IMR-90 (cell line): ENCODE results near the gene PEAK1.

Experiments used
- BHLHE40 ChIP-seq: fragments of 150-350 bp; IDR thresholded peaks from 2 replicates; pipeline ENCODE4 v1.6.1; 2016; ENCODE audit warnings: mild to moderate bottlenecking, low read depth, low read length
- MAZ ChIP-seq: IDR thresholded peaks from 2 replicates; pipeline ENCODE4 v1.6.1; 2012; ENCODE audit warnings: low read depth, mild to moderate bottlenecking, low read length, improper control_type of control experiment, moderate library complexity, borderline replicate concordance
- POLR2A ChIP-seq: IDR thresholded peaks from 2 replicates; pipeline ENCODE4 v1.6.1; 2012; ENCODE audit warnings: mild to moderate bottlenecking, low read depth, low read length
- RAD21 ChIP-seq: IDR thresholded peaks from 2 replicates; pipeline ENCODE4 v1.6.1; 2012; ENCODE audit warnings: low read length, improper control_type of control experiment
- RCOR1 ChIP-seq: IDR thresholded peaks from 2 replicates; pipeline ENCODE4 v1.6.1; 2012; ENCODE audit warnings: mild to moderate bottlenecking, low read length, improper control_type of control experiment; ENCODE audit not compliant: insufficient replicate concordance
- RFX5 ChIP-seq: IDR thresholded peaks from 2 replicates; pipeline ENCODE4 v1.8.0; 2012; ENCODE audit warnings: low read depth, mild to moderate bottlenecking, low read length, moderate library complexity
- SMC3 ChIP-seq: fragments of 150-350 bp; IDR thresholded peaks from 2 replicates; pipeline ENCODE4 v1.6.1; 2016; ENCODE audit warnings: low read depth, mild to moderate bottlenecking, antibody characterized with exemption, low read length, moderate library complexity
- TF ChIP-seq, protein P1 (sequence below): conservative IDR thresholded peaks from 2 replicates; pipeline ENCODE4 v1.5.1; 2012; ENCODE audit warnings: mild to moderate bottlenecking, low read depth, low read length, improper control_type of control experiment

GRCh38 chr15:77349666-77350065 lies 70.2 kb downstream of the PEAK1 start:
- TF ChIP-seq, protein P1, sequence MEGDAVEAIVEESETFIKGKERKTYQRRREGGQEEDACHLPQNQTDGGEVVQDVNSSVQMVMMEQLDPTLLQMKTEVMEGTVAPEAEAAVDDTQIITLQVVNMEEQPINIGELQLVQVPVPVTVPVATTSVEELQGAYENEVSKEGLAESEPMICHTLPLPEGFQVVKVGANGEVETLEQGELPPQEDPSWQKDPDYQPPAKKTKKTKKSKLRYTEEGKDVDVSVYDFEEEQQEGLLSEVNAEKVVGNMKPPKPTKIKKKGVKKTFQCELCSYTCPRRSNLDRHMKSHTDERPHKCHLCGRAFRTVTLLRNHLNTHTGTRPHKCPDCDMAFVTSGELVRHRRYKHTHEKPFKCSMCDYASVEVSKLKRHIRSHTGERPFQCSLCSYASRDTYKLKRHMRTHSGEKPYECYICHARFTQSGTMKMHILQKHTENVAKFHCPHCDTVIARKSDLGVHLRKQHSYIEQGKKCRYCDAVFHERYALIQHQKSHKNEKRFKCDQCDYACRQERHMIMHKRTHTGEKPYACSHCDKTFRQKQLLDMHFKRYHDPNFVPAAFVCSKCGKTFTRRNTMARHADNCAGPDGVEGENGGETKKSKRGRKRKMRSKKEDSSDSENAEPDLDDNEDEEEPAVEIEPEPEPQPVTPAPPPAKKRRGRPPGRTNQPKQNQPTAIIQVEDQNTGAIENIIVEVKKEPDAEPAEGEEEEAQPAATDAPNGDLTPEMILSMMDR = no peak
- TF ChIP-seq POLR2A (no peak), RFX5 (no peak), SMC3 (no peak), RCOR1 (no peak), MAZ (no peak), RAD21 (no peak), BHLHE40 (no peak)
